ENCODE results near the gene RASAL1.

Gene RASAL1

GRCh38 chr12:113063396-113064350 lies 71.9 kb downstream of the RASAL1 start:
- Histone ChIP-seq H3K4me1 (ENCODE audit: control insufficient read depth, insufficient read depth, low read length) (peaks cover 5% of the 10 kb centered on the region), H3K9me3 (ENCODE audit: control insufficient read depth, insufficient read depth, low read length) (no peaks in the 10 kb centered on the region), H3K9ac (ENCODE audit: low read depth, low read length) (no peak overlapping the region), H3K4me3 (ENCODE audit: low read depth, low read length) (no peak overlapping the region), H3K36me3 (ENCODE audit: control insufficient read depth, insufficient read depth, low read length) (no peaks in the 10 kb centered on the region), H3K27me3 (ENCODE audit: control insufficient read depth, insufficient read depth, low read length) (peaks cover 17% of the 10 kb centered on the region)

DNA sequence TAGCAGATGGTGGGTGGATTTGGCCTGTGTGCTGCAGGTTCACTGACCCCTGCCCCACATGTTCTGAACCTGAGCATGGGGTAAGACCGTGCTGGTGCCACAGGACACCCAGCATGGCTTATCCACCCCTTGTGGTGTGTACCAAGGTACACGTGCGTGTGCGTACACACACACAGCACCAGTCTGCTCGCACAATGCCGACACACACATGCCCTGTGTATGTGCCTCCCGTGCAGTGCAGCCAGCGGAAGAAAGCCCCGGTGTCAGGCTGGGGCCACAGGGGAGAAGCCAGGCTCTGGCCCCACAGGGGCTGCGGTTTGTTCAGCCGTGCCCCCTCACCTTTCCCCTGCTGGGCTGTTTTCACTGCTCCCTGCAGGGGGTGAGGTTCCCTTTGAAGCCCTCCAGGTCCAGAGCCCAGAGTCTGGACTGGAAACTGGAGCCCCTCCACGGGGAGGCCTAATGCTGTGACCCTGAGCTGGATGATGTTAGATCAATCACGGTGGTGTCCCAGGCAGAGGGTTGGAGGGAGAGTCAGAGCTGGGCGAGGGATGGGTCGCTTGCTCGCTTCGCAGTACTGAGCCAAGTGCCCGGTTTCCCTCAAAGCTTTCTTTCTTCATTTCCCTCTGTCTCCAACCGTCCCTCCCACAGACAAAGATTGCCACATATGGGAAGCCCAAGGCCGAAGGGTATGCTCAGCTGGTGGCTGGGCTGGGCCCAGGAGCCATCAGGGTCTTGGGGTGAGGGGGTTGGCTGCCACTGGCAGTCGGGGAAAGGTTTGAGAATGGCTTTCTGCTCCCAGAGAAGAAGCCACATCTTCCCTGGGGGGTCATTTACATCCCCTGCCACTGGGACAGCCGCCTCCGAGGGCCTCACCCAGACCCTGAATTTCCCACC lies 72.8 kb downstream of the RASAL1 start:
- peaks cover 17% of the 10 kb centered on the region for H3K27me3 ChIP-seq (ENCODE audit: control insufficient read depth, insufficient read depth, low read length)
- peaks cover 5% of the 10 kb centered on the region for H3K4me1 ChIP-seq (ENCODE audit: control insufficient read depth, insufficient read depth, low read length)
- H3K9me3 ChIP-seq (ENCODE audit: control insufficient read depth, insufficient read depth, low read length): no peaks in the 10 kb centered on the region
- no peak overlapping the region for H3K9ac ChIP-seq (ENCODE audit: low read depth, low read length)
- no peaks in the 10 kb centered on the region for H3K36me3 ChIP-seq (ENCODE audit: control insufficient read depth, insufficient read depth, low read length)
- no peak overlapping the region for H3K4me3 ChIP-seq (ENCODE audit: low read depth, low read length)

DNA sequence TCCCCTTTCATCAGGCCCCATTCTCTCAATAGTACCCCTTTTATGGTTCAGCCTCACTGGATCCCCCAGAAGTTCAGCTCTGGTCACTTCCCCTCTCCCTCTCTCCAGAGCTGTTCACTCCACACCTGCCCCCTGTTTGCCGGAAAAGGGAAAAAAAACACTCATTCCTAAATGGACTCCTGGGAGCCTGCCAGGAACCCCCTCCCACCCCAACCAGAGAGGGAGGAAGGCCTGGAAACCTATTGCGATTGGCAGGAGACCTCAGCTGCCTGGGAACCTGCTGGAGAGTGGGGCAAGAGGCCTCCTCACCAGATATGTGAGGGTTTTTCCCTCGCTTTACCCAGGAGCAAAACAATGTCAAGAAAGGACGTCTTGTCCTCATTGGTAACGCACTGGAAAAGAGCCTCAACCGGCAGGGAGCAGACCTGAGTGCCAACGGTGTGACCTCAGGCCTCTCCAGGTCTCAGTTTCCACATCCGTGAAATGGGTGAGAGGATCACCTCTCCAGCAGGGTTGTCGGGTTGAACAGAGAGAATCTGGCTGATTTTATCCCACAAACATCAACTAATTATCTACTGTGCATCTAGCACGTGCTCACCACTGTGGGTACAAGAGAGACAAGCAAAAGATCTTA lies 74.4 kb downstream of the RASAL1 start:
- peaks cover 20% of the 10 kb centered on the region for H3K27me3 ChIP-seq (ENCODE audit: control insufficient read depth, insufficient read depth, low read length)
- H3K9me3 ChIP-seq (ENCODE audit: control insufficient read depth, insufficient read depth, low read length): no peaks in the 10 kb centered on the region
- H3K9ac ChIP-seq (ENCODE audit: low read depth, low read length): no peak overlapping the region
- H3K36me3 ChIP-seq (ENCODE audit: control insufficient read depth, insufficient read depth, low read length): no peaks in the 10 kb centered on the region
- peaks cover 2% of the 10 kb centered on the region for H3K4me1 ChIP-seq (ENCODE audit: control insufficient read depth, insufficient read depth, low read length)
- no peak overlapping the region for H3K4me3 ChIP-seq (ENCODE audit: low read depth, low read length)

- no peak overlapping the region for H3K9ac ChIP-seq (ENCODE audit: low read depth, low read length)
- peaks cover 2% of the 10 kb centered on the region for H3K4me1 ChIP-seq (ENCODE audit: control insufficient read depth, insufficient read depth, low read length)
- no peaks in the 10 kb centered on the region for H3K9me3 ChIP-seq (ENCODE audit: control insufficient read depth, insufficient read depth, low read length)
- H3K4me3 ChIP-seq (ENCODE audit: low read depth, low read length): no peak overlapping the region
- no peaks in the 10 kb centered on the region for H3K36me3 ChIP-seq (ENCODE audit: control insufficient read depth, insufficient read depth, low read length)
- peaks cover 27% of the 10 kb centered on the region for H3K27me3 ChIP-seq (ENCODE audit: control insufficient read depth, insufficient read depth, low read length)
Measured at GRCh38 chr12:113060336-113060960, 75.1 kb downstream of the RASAL1 start.

DNA sequence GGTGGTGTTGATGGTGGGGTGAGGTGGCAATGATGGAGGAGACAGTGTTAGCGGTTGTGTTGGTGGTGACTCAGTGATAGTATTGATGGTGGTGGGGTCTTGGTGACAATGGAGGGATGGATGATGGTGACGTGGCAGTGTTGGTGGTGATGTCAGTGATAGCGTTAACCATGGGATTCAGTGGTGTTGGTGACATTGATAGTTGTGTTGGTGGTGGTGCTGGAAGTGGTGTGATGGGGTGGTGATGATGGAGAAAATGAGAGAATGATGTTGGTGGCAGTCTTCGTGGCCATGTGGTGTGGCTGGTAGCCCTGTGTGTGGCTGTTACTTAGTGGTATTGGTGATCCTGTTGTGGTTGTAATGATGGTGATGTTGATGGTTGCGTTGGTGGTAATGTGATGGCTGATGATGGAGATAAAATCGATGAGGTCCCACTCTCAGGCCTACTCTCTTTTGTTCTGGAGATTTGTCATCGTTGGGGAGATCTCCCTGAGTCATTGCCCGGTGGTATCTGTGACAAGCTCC lies 76.4 kb downstream of the RASAL1 start:
- Histone ChIP-seq H3K36me3 (ENCODE audit: control insufficient read depth, insufficient read depth, low read length) (no peaks in the 10 kb centered on the region), H3K9ac (ENCODE audit: low read depth, low read length) (no peak overlapping the region), H3K4me1 (ENCODE audit: control insufficient read depth, insufficient read depth, low read length) (no peaks in the 10 kb centered on the region), H3K27me3 (ENCODE audit: control insufficient read depth, insufficient read depth, low read length) (peaks cover 37% of the 10 kb centered on the region), H3K9me3 (ENCODE audit: control insufficient read depth, insufficient read depth, low read length) (no peaks in the 10 kb centered on the region), H3K4me3 (ENCODE audit: low read depth, low read length) (no peak overlapping the region)

DNA sequence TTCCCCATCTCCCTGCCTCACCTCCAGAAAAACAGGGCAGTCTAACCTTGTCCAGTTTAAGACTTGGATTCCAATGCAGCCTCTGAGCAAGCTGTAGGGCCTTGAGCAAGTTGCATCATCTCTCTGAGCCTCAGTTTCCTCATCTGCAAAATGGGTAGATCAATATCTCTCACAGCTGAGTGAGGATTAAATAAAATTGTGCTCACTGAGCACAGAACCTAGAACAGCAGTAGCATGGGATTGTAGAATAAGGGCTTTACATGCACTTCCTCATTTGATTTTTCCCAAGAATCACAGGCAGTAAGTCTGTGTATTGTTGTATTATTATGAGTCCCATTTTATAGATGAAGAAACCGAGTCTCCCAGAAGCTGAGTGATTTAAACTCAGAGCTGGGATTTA lies 77.0 kb downstream of the RASAL1 start:
- no peak overlapping the region for H3K9ac ChIP-seq (ENCODE audit: low read depth, low read length)
- H3K36me3 ChIP-seq (ENCODE audit: control insufficient read depth, insufficient read depth, low read length): no peaks in the 10 kb centered on the region
- H3K9me3 ChIP-seq (ENCODE audit: control insufficient read depth, insufficient read depth, low read length): no peaks in the 10 kb centered on the region
- H3K27me3 ChIP-seq (ENCODE audit: control insufficient read depth, insufficient read depth, low read length): peaks cover 36% of the 10 kb centered on the region
- H3K4me1 ChIP-seq (ENCODE audit: control insufficient read depth, insufficient read depth, low read length): no peaks in the 10 kb centered on the region
- no peak overlapping the region for H3K4me3 ChIP-seq (ENCODE audit: low read depth, low read length)

- Histone ChIP-seq H3K4me3 (ENCODE audit: low read depth, low read length) (peak overlapping the region; percentile 2), H3K9me3 (ENCODE audit: control insufficient read depth, insufficient read depth, low read length) (no peaks in the 10 kb centered on the region), H3K27me3 (ENCODE audit: control insufficient read depth, insufficient read depth, low read length) (peaks cover 35% of the 10 kb centered on the region), H3K36me3 (ENCODE audit: control insufficient read depth, insufficient read depth, low read length) (no peaks in the 10 kb centered on the region), H3K9ac (ENCODE audit: low read depth, low read length) (no peak overlapping the region), H3K4me1 (ENCODE audit: control insufficient read depth, insufficient read depth, low read length) (no peaks in the 10 kb centered on the region)
Measured at GRCh38 chr12:113057565-113058485, 77.7 kb downstream of the RASAL1 start.

- H3K9me3 ChIP-seq (ENCODE audit: control insufficient read depth, insufficient read depth, low read length): no peaks in the 10 kb centered on the region
- H3K27me3 ChIP-seq (ENCODE audit: control insufficient read depth, insufficient read depth, low read length): peaks cover 37% of the 10 kb centered on the region
- no peaks in the 10 kb centered on the region for H3K36me3 ChIP-seq (ENCODE audit: control insufficient read depth, insufficient read depth, low read length)
- H3K4me1 ChIP-seq (ENCODE audit: control insufficient read depth, insufficient read depth, low read length): no peaks in the 10 kb centered on the region
- no peak within 1 kb of the TSS for H3K9ac ChIP-seq (ENCODE audit: low read depth, low read length)
- H3K4me3 ChIP-seq (ENCODE audit: low read depth, low read length): peak within 1 kb of the TSS; percentile 50
Measured at GRCh38 chr12:113056631-113057488, 78.7 kb downstream of the RASAL1 start, which contains the start of gene DTX1. Gene DTX1, plus strand, starts transcription at chr12:113056730. Its CDS starts 1,463 bp downstream, at chr12:113058193.

- H3K4me3 ChIP-seq (ENCODE audit: low read depth, low read length): peak overlapping the region; percentile 50
- no peak overlapping the region for H3K9ac ChIP-seq (ENCODE audit: low read depth, low read length)
Measured at GRCh38 chr12:113056381-113056630, 79.3 kb downstream of the RASAL1 start.

More at GRCh38 chr12:113056381-113056630, 79.3 kb downstream of the RASAL1 start:
- peaks cover 37% of the 10 kb centered on the region for H3K27me3 ChIP-seq (ENCODE audit: control insufficient read depth, insufficient read depth, low read length)
- H3K36me3 ChIP-seq (ENCODE audit: control insufficient read depth, insufficient read depth, low read length): no peaks in the 10 kb centered on the region
- H3K4me1 ChIP-seq (ENCODE audit: control insufficient read depth, insufficient read depth, low read length): no peaks in the 10 kb centered on the region
- no peaks in the 10 kb centered on the region for H3K9me3 ChIP-seq (ENCODE audit: control insufficient read depth, insufficient read depth, low read length)

All from iPS-15b (cell line).